SK-N-SH (cell line): ENCODE measurements around the gene OSBP2. TPM values are rescaled to one million over a fixed set of nuclear protein-coding genes. Genes with fewer than 3 reads are reported as not detected.

Experiments
- CTCF ChIA-PET: fragments of 300-600, 350-600 bp; formaldehyde crosslinking; extraction: SDS; loops from one replicate; lab custom pipeline; 2021; lab: Yijun Ruan, JAX
- POLR2A ChIA-PET: fragments of 350-600 bp; sonication (Branson Sonifier 250); formaldehyde crosslinking; extraction: SDS; loops from one replicate; lab custom pipeline; 2020; ENCODE audit warnings: antibody characterized with exemption, inconsistent platforms; lab: Yijun Ruan, JAX
- DNase-seq: peaks from one replicate; pipeline ENCODE4 v3.0.0; 2012
- H2AFZ ChIP-seq: fragments of 200-600 bp; sonication (generic); 2 replicates; pipeline ENCODE4 v1.8.1; 2016; ENCODE audit warnings: antibody characterized with exemption, mild to moderate bottlenecking, low read depth
- H3F3A ChIP-seq: fragments of 200-600 bp; sonication (generic); replicated peaks from 2 replicates; pipeline ENCODE3; 2016; ENCODE audit warnings: antibody characterized with exemption, mild to moderate bottlenecking; ENCODE audit not compliant: insufficient read depth
- H3K27ac ChIP-seq, 2 experiments: fragments of 200-500 bp in 1 of 2; fragments of 200-600 bp in 1 of 2; sonication (Bioruptor generic) in 1 of 2; sonication (generic), shearing (Covaris generic) in 1 of 2; 2 replicates each; pipeline versions ENCODE4 v1.5.1 to v1.6.1; 2014 to 2016; ENCODE audit warnings: low read depth in 2 of 2, inconsistent platforms in 1 of 2, low read length in 1 of 2, mild to moderate bottlenecking in 1 of 2, mixed read lengths in 1 of 2
- H3K27me3 ChIP-seq: fragments of 200-600 bp; sonication (generic), shearing (Covaris generic); 2 replicates; pipeline ENCODE4 v1.6.1; 2016; ENCODE audit warnings: mixed run types; ENCODE audit not compliant: insufficient read depth
- H3K36me3 ChIP-seq, 2 experiments: fragments of 200-500 bp in 1 of 2; fragments of 200-600 bp in 1 of 2; sonication (Bioruptor generic) in 1 of 2; sonication (generic) in 1 of 2; replicated peaks in 1 of 2; 2 replicates each; pipeline versions ENCODE3 to v1.5.1; 2014 to 2016; ENCODE audit warnings: low read length in 1 of 2, mild to moderate bottlenecking in 1 of 2; ENCODE audit not compliant: insufficient read depth in 2 of 2, control insufficient read depth in 1 of 2
- H3K4me1 ChIP-seq, 2 experiments: fragments of 200-500 bp in 1 of 2; fragments of 200-600 bp in 1 of 2; sonication (Bioruptor generic) in 1 of 2; sonication (generic), shearing (Covaris generic) in 1 of 2; 2 replicates each; pipeline versions ENCODE4 v1.5.1 to v1.6.1; 2014 to 2016; ENCODE audit warnings: low read depth in 1 of 2, low read length in 1 of 2, mixed run types in 1 of 2; ENCODE audit not compliant: insufficient read depth in 2 of 2, control insufficient read depth in 1 of 2
- H3K4me2 ChIP-seq: fragments of 200-600 bp; sonication (generic), shearing (Covaris generic); 2 replicates; pipeline ENCODE4 v1.6.1; 2017; ENCODE audit warnings: mixed run types
- H3K4me3 ChIP-seq, 2 experiments: fragments of 200-500 bp in 1 of 2; fragments of 200-600 bp in 1 of 2; sonication (Bioruptor generic) in 1 of 2; sonication (generic), shearing (Covaris generic) in 1 of 2; 2 replicates each; pipeline versions ENCODE4 v1.5.1 to v1.8.1; 2014 to 2016; ENCODE audit warnings: low read depth in 2 of 2, inconsistent platforms in 1 of 2, low read length in 1 of 2, mild to moderate bottlenecking in 1 of 2, mixed read lengths in 1 of 2, moderate library complexity in 1 of 2
- H3K79me2 ChIP-seq: fragments of 200-600 bp; sonication (generic); 2 replicates; pipeline ENCODE4 v1.8.1; 2017; ENCODE audit warnings: mild to moderate bottlenecking; ENCODE audit not compliant: insufficient read depth
- H3K9ac ChIP-seq: fragments of 200-600 bp; sonication (generic); 2 replicates; pipeline ENCODE4 v1.6.1; 2017; ENCODE audit warnings: mixed run types
- H3K9me2 ChIP-seq: fragments of 200-600 bp; sonication (generic); 2 replicates; pipeline ENCODE4 v1.6.1; 2017; ENCODE audit warnings: mixed run types
- H3K9me3 ChIP-seq: fragments of 200-600 bp; sonication (generic); 2 replicates; pipeline ENCODE4 v1.6.1; 2017; ENCODE audit warnings: mixed run types, mild to moderate bottlenecking, moderate library complexity
- H4K20me1 ChIP-seq: fragments of 200-600 bp; sonication (generic); 2 replicates; pipeline ENCODE4 v1.6.1; 2017; ENCODE audit warnings: mild to moderate bottlenecking, mixed run types; ENCODE audit not compliant: insufficient read depth
- ELF1 ChIP-seq: IDR thresholded peaks from 2 replicates; pipeline ENCODE4 v1.4.0; 2012
- EP300 ChIP-seq, 2 experiments: IDR thresholded peaks; 2 replicates each; pipeline versions ENCODE4 v1.4.0 to v1.6.1; 2012; ENCODE audit warnings: borderline replicate concordance in 1 of 2, low read depth in 1 of 2, low read length in 1 of 2
- FOSL2 ChIP-seq: IDR thresholded peaks from 2 replicates; pipeline ENCODE4 v1.4.0; 2012; ENCODE audit warnings: low read depth, mild to moderate bottlenecking, moderate library complexity, borderline replicate concordance
- FOXJ3 ChIP-seq: sonication (generic); formaldehyde crosslinking; IDR thresholded peaks from 2 replicates; pipeline ENCODE4 v1.5.1; 2020; ENCODE audit warnings: mild to moderate bottlenecking, missing genetic modification reagents
- IRF3 ChIP-seq: fragments of 150-350 bp; IDR thresholded peaks from 2 replicates; pipeline ENCODE4 v1.6.1; 2016; ENCODE audit warnings: mild to moderate bottlenecking, low read depth, low read length
- JUND ChIP-seq: IDR thresholded peaks from 2 replicates; pipeline ENCODE4 v1.4.0; 2012
- MXI1 ChIP-seq: IDR thresholded peaks from 2 replicates; pipeline ENCODE4 v1.6.1; 2012; ENCODE audit warnings: mild to moderate bottlenecking, low read depth, low read length, improper control_type of control experiment
- NFIC ChIP-seq: IDR thresholded peaks from 2 replicates; pipeline ENCODE4 v1.4.0; 2012; ENCODE audit warnings: borderline replicate concordance
- PBX3 ChIP-seq: IDR thresholded peaks from 2 replicates; pipeline ENCODE4; 2012
- POLR2AphosphoS5 ChIP-seq: IDR thresholded peaks from 2 replicates; pipeline ENCODE4 v1.6.1; 2012; ENCODE audit warnings: low read depth, low read length
- RAD21 ChIP-seq: IDR thresholded peaks from 2 replicates; pipeline ENCODE4 v1.6.1; 2012; ENCODE audit warnings: mild to moderate bottlenecking, low read length
- REST ChIP-seq: IDR thresholded peaks from 2 replicates; pipeline ENCODE4 v1.6.1; 2012; ENCODE audit warnings: mild to moderate bottlenecking, low read depth, low read length, moderate library complexity
- RXRA ChIP-seq: IDR thresholded peaks from 2 replicates; pipeline ENCODE4 v1.4.0; 2012; ENCODE audit warnings: low read depth, mild to moderate bottlenecking, borderline replicate concordance
- SMC3 ChIP-seq: IDR thresholded peaks from 2 replicates; pipeline ENCODE4 v1.6.1; 2012; ENCODE audit warnings: low read depth, low read length, improper control_type of control experiment
- TAF1 ChIP-seq: IDR thresholded peaks from 2 replicates; pipeline ENCODE4 v1.6.1; 2012; ENCODE audit warnings: low read depth, mild to moderate bottlenecking, low read length, moderate library complexity, borderline replicate concordance
- TCF12 ChIP-seq: IDR thresholded peaks from 2 replicates; pipeline ENCODE4 v1.4.0; 2012
- USF1 ChIP-seq: IDR thresholded peaks from 2 replicates; pipeline ENCODE4 v1.4.0; 2012; ENCODE audit warnings: low read depth, borderline replicate concordance
- ZBTB33 ChIP-seq: IDR thresholded peaks from 2 replicates; pipeline ENCODE4 v1.4.0; 2012; ENCODE audit warnings: low read depth, borderline replicate concordance
- WGBS: methylation state at CpG from one replicate; pipeline ENCODE4 v1.1.6; 2017; ENCODE audit warnings: low lambda C conversion rate; 5-methylcytosine and 5-hydroxymethylcytosine counted together
- polyA plus RNA-seq, 3 experiments: library from polyadenylated mRNA; depleted of rRNA; stranded (reverse); fragments of >200 nt; gene quantifications; 2 replicates each; pipeline ENCODE4 v1.2.3, GENCODE V29; 2012

OSBP2 gene
- polyA plus RNA-seq, 1 of the 3 experiments (the other 2 are of a cell fraction), result 3.1 TPM

- no peak overlapping the region for H3K9ac ChIP-seq
- H3K4me1 ChIP-seq, result peaks cover 0 to 34% of the 10 kb centered on the region in 2 experiments; a peak in 1 of 4 replicates
- 95% methylated on average over 5 of the region's 18 CpGs for WGBS
- H4K20me1 ChIP-seq, result no peaks in the 10 kb centered on the region
- no peak overlapping the region for H2AFZ ChIP-seq
- POLR2A ChIA-PET, result no interaction called here
- H3K27me3 ChIP-seq, result no peaks in the 10 kb centered on the region
- TF ChIP-seq REST (no peak), RXRA (no peak), JUND (no peak), POLR2AphosphoS5 (no peak), TAF1 (no peak), FOXJ3 (CRISPR knock-in tag) (no peak), RAD21 (no peak), MXI1 (no peak), NFIC (no peak), ZBTB33 (no peak), USF1 (no peak), PBX3 (no peak), TCF12 (no peak), IRF3 (no peak), SMC3 (no peak), FOSL2 (no peak), EP300 (IDR thresholded peaks at IDR 0.05; ENCODE audit: borderline replicate concordance in 1 of 2, low read depth in 1 of 2, low read length in 1 of 2) (no peak), ELF1 (no peak)
- H3K4me2 ChIP-seq, result no peak overlapping the region
- H3F3A ChIP-seq, result no peaks in the 10 kb centered on the region
- H3K9me2 ChIP-seq, result no peaks in the 10 kb centered on the region
- H3K79me2 ChIP-seq, result no peaks in the 10 kb centered on the region
- H3K4me3 ChIP-seq, result no peak overlapping the region
- H3K27ac ChIP-seq, result no peak overlapping the region
- no peak for DNase-seq
- H3K36me3 ChIP-seq, result no peaks in the 10 kb centered on the region
- CTCF ChIA-PET, result interaction anchor here (1.1 to 4.1 kb wide), 4 partner anchors 20 to 250 kb away, joined by 3 to 22 read pairs (median 6); no protein-coding TSS in a partner anchor
- no peaks in the 10 kb centered on the region for H3K9me3 ChIP-seq
These were observed 189.7 kb downstream of the OSBP2 start for GRCh38 chr22:30884211-30885000.
